ENCODE results near the gene SPATS2L.

Gene SPATS2L

GRCh38 chr2:200379481-200380090 lies 73.1 kb downstream of the SPATS2L start:
- Histone ChIP-seq H3F3A (ENCODE audit: low read depth) (no peaks in the 10 kb centered on the region), H3K9ac (ENCODE audit: low read depth, low read length, poor library complexity, severe bottlenecking) (no peak overlapping the region), H3K9me2 (replicated peaks; ENCODE audit: low read depth, low read length) (no peaks in the 10 kb centered on the region), H3K4me3 (ENCODE audit: low read length, poor library complexity, severe bottlenecking) (no peak overlapping the region), H3K79me2 (ENCODE audit: insufficient read depth, low read length) (no peaks in the 10 kb centered on the region), H2AFZ (ENCODE audit: low read length) (no peak overlapping the region), H3K27me3 (ENCODE audit: insufficient read depth, low read length, poor library complexity, severe bottlenecking) (no peaks in the 10 kb centered on the region), H3K36me3 (ENCODE audit: insufficient read depth, low read length) (no peaks in the 10 kb centered on the region), H3K4me1 (ENCODE audit: insufficient read depth, low read length, poor library complexity, severe bottlenecking) (peaks cover 5% of the 10 kb centered on the region), H3K9me3 (ENCODE audit: insufficient read depth, low read depth, low read length) (no peaks in the 10 kb centered on the region), H3K4me2 (ENCODE audit: low read depth, low read length, poor library complexity, severe bottlenecking) (no peak overlapping the region), H4K20me1 (ENCODE audit: insufficient read depth, low read length, poor library complexity, severe bottlenecking) (no peaks in the 10 kb centered on the region)
- TF ChIP-seq, protein P1, sequence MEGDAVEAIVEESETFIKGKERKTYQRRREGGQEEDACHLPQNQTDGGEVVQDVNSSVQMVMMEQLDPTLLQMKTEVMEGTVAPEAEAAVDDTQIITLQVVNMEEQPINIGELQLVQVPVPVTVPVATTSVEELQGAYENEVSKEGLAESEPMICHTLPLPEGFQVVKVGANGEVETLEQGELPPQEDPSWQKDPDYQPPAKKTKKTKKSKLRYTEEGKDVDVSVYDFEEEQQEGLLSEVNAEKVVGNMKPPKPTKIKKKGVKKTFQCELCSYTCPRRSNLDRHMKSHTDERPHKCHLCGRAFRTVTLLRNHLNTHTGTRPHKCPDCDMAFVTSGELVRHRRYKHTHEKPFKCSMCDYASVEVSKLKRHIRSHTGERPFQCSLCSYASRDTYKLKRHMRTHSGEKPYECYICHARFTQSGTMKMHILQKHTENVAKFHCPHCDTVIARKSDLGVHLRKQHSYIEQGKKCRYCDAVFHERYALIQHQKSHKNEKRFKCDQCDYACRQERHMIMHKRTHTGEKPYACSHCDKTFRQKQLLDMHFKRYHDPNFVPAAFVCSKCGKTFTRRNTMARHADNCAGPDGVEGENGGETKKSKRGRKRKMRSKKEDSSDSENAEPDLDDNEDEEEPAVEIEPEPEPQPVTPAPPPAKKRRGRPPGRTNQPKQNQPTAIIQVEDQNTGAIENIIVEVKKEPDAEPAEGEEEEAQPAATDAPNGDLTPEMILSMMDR (conservative IDR thresholded peaks at IDR 0.05; ENCODE audit: low read length), result no peak
- no peak for TF ChIP-seq EZH2phosphoT487 (IDR thresholded peaks at IDR 0.05; ENCODE audit: borderline replicate concordance)

GRCh38 chr2:200380091-200380561 lies 73.6 kb downstream of the SPATS2L start:
- no peak overlapping the region for H3K4me3 ChIP-seq (ENCODE audit: low read length, poor library complexity, severe bottlenecking)
- H4K20me1 ChIP-seq (ENCODE audit: insufficient read depth, low read length, poor library complexity, severe bottlenecking), result no peaks in the 10 kb centered on the region
- no peaks in the 10 kb centered on the region for H3K36me3 ChIP-seq (ENCODE audit: insufficient read depth, low read length)
- TF ChIP-seq, protein P1 (conservative IDR thresholded peaks at IDR 0.05; ENCODE audit: low read length), result no peak
- TF ChIP-seq EZH2phosphoT487 (IDR thresholded peaks at IDR 0.05; ENCODE audit: borderline replicate concordance), result no peak
- no peaks in the 10 kb centered on the region for H3K9me2 ChIP-seq (replicated peaks; ENCODE audit: low read depth, low read length)
- H3K4me1 ChIP-seq (ENCODE audit: insufficient read depth, low read length, poor library complexity, severe bottlenecking), result peaks cover 4% of the 10 kb centered on the region
- H3K9me3 ChIP-seq (ENCODE audit: insufficient read depth, low read depth, low read length), result no peaks in the 10 kb centered on the region
- no peaks in the 10 kb centered on the region for H3K27me3 ChIP-seq (ENCODE audit: insufficient read depth, low read length, poor library complexity, severe bottlenecking)
- no peaks in the 10 kb centered on the region for H3K79me2 ChIP-seq (ENCODE audit: insufficient read depth, low read length)
- no peaks in the 10 kb centered on the region for H3F3A ChIP-seq (ENCODE audit: low read depth)
- H3K9ac ChIP-seq (ENCODE audit: low read depth, low read length, poor library complexity, severe bottlenecking), result no peak overlapping the region
- no peak overlapping the region for H2AFZ ChIP-seq (ENCODE audit: low read length)
- H3K4me2 ChIP-seq (ENCODE audit: low read depth, low read length, poor library complexity, severe bottlenecking), result no peak overlapping the region

DNA sequence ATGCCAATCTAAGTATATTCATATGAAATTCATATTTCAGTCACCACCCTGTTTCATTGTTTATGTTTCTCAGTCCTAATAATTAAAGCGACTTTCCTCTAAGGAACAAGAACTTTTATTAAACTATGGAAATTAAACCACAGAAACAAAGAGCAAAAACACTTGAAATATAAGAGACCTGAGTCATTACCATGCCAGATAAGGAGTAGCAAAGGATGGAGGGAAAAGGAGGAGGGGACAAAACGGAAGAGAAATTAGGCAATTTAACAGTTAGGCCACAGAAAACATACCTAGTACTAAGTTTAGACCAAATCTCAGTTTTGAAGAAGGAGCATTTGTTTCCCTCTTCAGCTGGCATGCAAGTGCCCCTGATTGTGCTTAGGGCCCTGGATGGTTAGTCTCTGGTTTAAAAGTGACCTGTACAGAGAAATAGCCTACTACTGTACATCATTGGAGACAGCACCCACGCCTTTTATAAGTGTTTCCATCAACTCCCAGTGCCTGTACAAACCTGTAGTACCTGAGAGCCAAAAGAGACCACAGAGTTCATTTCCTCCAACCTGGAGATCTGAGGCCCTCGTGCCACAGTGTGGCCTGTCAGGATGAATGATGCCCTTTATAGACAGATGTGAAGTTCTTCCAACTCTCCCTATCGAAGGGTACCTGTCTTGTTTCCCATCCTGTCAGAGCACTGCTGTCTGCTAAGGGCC lies 74.5 kb downstream of the SPATS2L start:
- H2AFZ ChIP-seq (ENCODE audit: low read length), result no peak overlapping the region
- H3K4me3 ChIP-seq (ENCODE audit: low read length, poor library complexity, severe bottlenecking), result no peak overlapping the region
- H3K9me3 ChIP-seq (ENCODE audit: insufficient read depth, low read depth, low read length), result no peaks in the 10 kb centered on the region
- H3K27me3 ChIP-seq (ENCODE audit: insufficient read depth, low read length, poor library complexity, severe bottlenecking), result no peaks in the 10 kb centered on the region
- H3K4me1 ChIP-seq (ENCODE audit: insufficient read depth, low read length, poor library complexity, severe bottlenecking), result peaks cover 4% of the 10 kb centered on the region
- H4K20me1 ChIP-seq (ENCODE audit: insufficient read depth, low read length, poor library complexity, severe bottlenecking), result no peaks in the 10 kb centered on the region
- TF ChIP-seq, protein P1 (conservative IDR thresholded peaks at IDR 0.05; ENCODE audit: low read length), result no peak
- no peak for TF ChIP-seq EZH2phosphoT487 (IDR thresholded peaks at IDR 0.05; ENCODE audit: borderline replicate concordance)
- H3F3A ChIP-seq (ENCODE audit: low read depth), result no peaks in the 10 kb centered on the region
- no peaks in the 10 kb centered on the region for H3K79me2 ChIP-seq (ENCODE audit: insufficient read depth, low read length)
- no peaks in the 10 kb centered on the region for H3K36me3 ChIP-seq (ENCODE audit: insufficient read depth, low read length)
- H3K9me2 ChIP-seq (replicated peaks; ENCODE audit: low read depth, low read length), result no peaks in the 10 kb centered on the region
- no peak overlapping the region for H3K9ac ChIP-seq (ENCODE audit: low read depth, low read length, poor library complexity, severe bottlenecking)
- H3K4me2 ChIP-seq (ENCODE audit: low read depth, low read length, poor library complexity, severe bottlenecking), result no peak overlapping the region

All from Loucy (cell line).